ENCODE data around the gene CNTN6.
"Not testable (repeated sequence)": the region's sequence is repeated elsewhere in the genome, so short reads cannot be mapped to it uniquely, and the experiment has no call there.

CNTN6 gene

GRCh38 chr3:1287815-1288214, 195.0 kb downstream of the CNTN6 start:
- DNase-seq (ENCODE audit: low read depth in 2 of 2): no peak

- no peak for DNase-seq (ENCODE audit: low read depth in 2 of 2)
Observed at GRCh38 chr3:1288805-1289494, 196.1 kb downstream of the CNTN6 start.

- no peak for DNase-seq (ENCODE audit: low read depth in 2 of 2)
Observed at GRCh38 chr3:1292571-1293071, 199.8 kb downstream of the CNTN6 start.

- no peak for DNase-seq (ENCODE audit: low read depth in 2 of 2)
Observed at GRCh38 chr3:1294586-1294985, 201.8 kb downstream of the CNTN6 start.

GRCh38 chr3:1318296-1319005, 225.6 kb downstream of the CNTN6 start:
- no peak for DNase-seq (ENCODE audit: low read depth in 2 of 2)

- no peak for DNase-seq (ENCODE audit: low read depth in 2 of 2)
Observed at GRCh38 chr3:1326546-1326945, 233.7 kb downstream of the CNTN6 start.

GRCh38 chr3:1330107-1330506, 237.3 kb downstream of the CNTN6 start:
- no peak for DNase-seq (ENCODE audit: low read depth in 2 of 2)

GRCh38 chr3:1346386-1346785, 253.6 kb downstream of the CNTN6 start:
- no peak for DNase-seq (ENCODE audit: low read depth in 2 of 2)

- DNase-seq (ENCODE audit: low read depth in 2 of 2): no peak
Observed at GRCh38 chr3:1348547-1348946, 255.7 kb downstream of the CNTN6 start.

GRCh38 chr3:1350885-1351284, 258.1 kb downstream of the CNTN6 start:
- no peak for DNase-seq (ENCODE audit: low read depth in 2 of 2)

GRCh38 chr3:1355691-1356090, 262.9 kb downstream of the CNTN6 start:
- no peak for DNase-seq (ENCODE audit: low read depth in 2 of 2)

- DNase-seq (ENCODE audit: low read depth in 2 of 2): no peak
Observed at GRCh38 chr3:1356101-1356500, 263.3 kb downstream of the CNTN6 start.

GRCh38 chr3:1365528-1365927, 272.7 kb downstream of the CNTN6 start:
- DNase-seq (ENCODE audit: low read depth in 2 of 2): no peak

- no peak for DNase-seq (ENCODE audit: low read depth in 2 of 2)
Observed at GRCh38 chr3:1374471-1374870, 281.6 kb downstream of the CNTN6 start.

- no peak for DNase-seq (ENCODE audit: low read depth in 2 of 2)
Observed at GRCh38 chr3:1375145-1375544, 282.3 kb downstream of the CNTN6 start.

GRCh38 chr3:1380926-1381646, 288.3 kb downstream of the CNTN6 start:
- no peak for DNase-seq (ENCODE audit: low read depth in 2 of 2)

GRCh38 chr3:1381647-1382036, 288.8 kb downstream of the CNTN6 start:
- DNase-seq (ENCODE audit: low read depth in 2 of 2): no peak

- not testable (repeated sequence) for DNase-seq (ENCODE audit: low read depth in 2 of 2)
Observed at GRCh38 chr3:1387396-1387905, 294.6 kb downstream of the CNTN6 start.

GRCh38 chr3:1394188-1394587, 301.4 kb downstream of the CNTN6 start:
- no peak for DNase-seq (ENCODE audit: low read depth in 2 of 2)

- no peak for DNase-seq (ENCODE audit: low read depth in 2 of 2)
Observed at GRCh38 chr3:1400571-1400970, 307.7 kb downstream of the CNTN6 start.

- no peak for DNase-seq (ENCODE audit: low read depth in 2 of 2)
Observed at GRCh38 chr3:1404270-1404962, 311.6 kb downstream of the CNTN6 start.

GRCh38 chr3:1406250-1406649, 313.4 kb downstream of the CNTN6 start:
- no peak for DNase-seq (ENCODE audit: low read depth in 2 of 2)

Measured in stimulated activated CD4-positive, alpha-beta T cell treated with anti-CD3 and anti-CD28 coated beads, Interleukin-4, amount 100 ng/mL, for 48 hours (primary cell).